A549 (cell line): ENCODE results near the gene POU2F3. TPM values are rescaled to one million over a fixed set of nuclear protein-coding genes. Genes with fewer than 3 reads are reported as not detected.

ENCODE experiments used
- ATAC-seq, 2 experiments: fragments of 200-7000 bp in 1 of 2; fragments of >200 bp in 1 of 2; cut with Nextera tagmentation in 1 of 2; cut with Tn5 transposase in 1 of 2; 3 replicates each; pipeline versions ENCODE4 v1.8.0 to v1.9.1; 2018 to 2020; ENCODE audit warnings: mild to moderate bottlenecking in 1 of 2, moderate library complexity in 1 of 2
- CTCF ChIA-PET: fragments of 300-600 bp; sonication (Branson Sonifier 250); formaldehyde crosslinking; extraction: SDS; loops from one replicate; lab custom pipeline; 2021; ENCODE audit warnings: antibody characterized with exemption, inconsistent platforms; lab: Yijun Ruan, JAX
- POLR2A ChIA-PET: fragments of 350-600 bp; formaldehyde crosslinking; extraction: SDS; loops from one replicate; lab custom pipeline; 2021; ENCODE audit warnings: antibody characterized with exemption, inconsistent platforms; lab: Yijun Ruan, JAX
- DNase-seq, 2 experiments: peaks; one replicate each; pipeline versions ENCODE4 v3.0.0 to v3.0.0-alpha.2; 2011 to 2016; ENCODE audit warnings: low read depth in 1 of 2, low spot score in 1 of 2
- FAIRE-seq: peaks from 2 replicates; lab custom pipeline; 2011; peaks lifted over from hg19 to GRCh38; lab: Jason Lieb, UNC
- H3K27ac ChIP-seq, 2 experiments: fragments of >200 bp; sonication (Bioruptor Twin); formaldehyde crosslinking; 3 replicates each; pipeline ENCODE4 v1.5.1; 2016 to 2017
- H3K4me1 ChIP-seq: fragments of >200 bp; sonication (Bioruptor Twin); formaldehyde crosslinking; 3 replicates; pipeline ENCODE4 v1.6.1; 2016
- H3K4me2 ChIP-seq: fragments of >200 bp; sonication (Bioruptor Twin); formaldehyde crosslinking; 3 replicates; pipeline ENCODE4 v1.6.1; 2016
- H3K4me3 ChIP-seq: fragments of >200 bp; sonication (Bioruptor Twin); formaldehyde crosslinking; 3 replicates; pipeline ENCODE4 v1.5.1; 2016
- H3K9me3 ChIP-seq: fragments of >200 bp; sonication (Bioruptor Twin); formaldehyde crosslinking; 3 replicates; pipeline ENCODE4 v1.6.1; 2016
- ATOH8 ChIP-seq: fragments of 250-450 bp; sonication (Bioruptor Pico); IDR thresholded peaks from 2 replicates; pipeline ENCODE4 v1.5.0; 2020; ENCODE audit warnings: low read depth, mild to moderate bottlenecking, moderate library complexity
- CBX2 ChIP-seq: fragments of 200-600 bp; sonication (generic); IDR thresholded peaks from 2 replicates; pipeline ENCODE4 v1.6.1; 2016; ENCODE audit warnings: low read depth, mild to moderate bottlenecking, borderline replicate concordance
- CEBPB ChIP-seq, 2 experiments: fragments of >200 bp in 1 of 2; sonication (Bioruptor Twin) in 1 of 2; formaldehyde crosslinking in 1 of 2; IDR thresholded peaks; 2 replicates each; pipeline ENCODE4 v1.6.1; 2012 to 2016
- CHD2 ChIP-seq: fragments of 150-350 bp; IDR thresholded peaks from 2 replicates; pipeline ENCODE4 v1.6.1; 2014; ENCODE audit warnings: low read length; ENCODE audit not compliant: partially characterized antibody
- CHD4 ChIP-seq: fragments of 200-600 bp; sonication (generic); IDR thresholded peaks from 2 replicates; pipeline ENCODE4 v1.6.1; 2016; ENCODE audit warnings: antibody characterized with exemption, mild to moderate bottlenecking, borderline replicate concordance
- CTCF ChIP-seq: fragments of >200 bp; sonication (Bioruptor Twin); formaldehyde crosslinking; IDR thresholded peaks from 3 replicates; pipeline ENCODE4 v1.5.1; 2016
- E2F6 ChIP-seq: IDR thresholded peaks from 2 replicates; pipeline ENCODE4 v1.6.1; 2012; ENCODE audit warnings: low read depth, borderline replicate concordance
- EHF ChIP-seq: fragments of 250-450 bp; sonication (Bioruptor Pico); IDR thresholded peaks from 2 replicates; pipeline ENCODE4 v1.5.0; 2020; ENCODE audit warnings: mild to moderate bottlenecking
- FOXS1 ChIP-seq: fragments of 250-450 bp; sonication (Bioruptor Pico); IDR thresholded peaks from 2 replicates; pipeline ENCODE4 v1.5.0; 2020; ENCODE audit warnings: mild to moderate bottlenecking, moderate library complexity
- HDAC2 ChIP-seq: fragments of 200-600 bp; sonication (generic); IDR thresholded peaks from 2 replicates; pipeline ENCODE4 v1.6.1; 2016
- HEYL ChIP-seq: fragments of 250-450 bp; sonication (Bioruptor Pico); IDR thresholded peaks from 2 replicates; pipeline ENCODE4 v1.8.0; 2021; ENCODE audit warnings: mild to moderate bottlenecking, moderate library complexity
- HOXB13 ChIP-seq: fragments of 250-450 bp; sonication (Bioruptor Pico); IDR thresholded peaks from 2 replicates; pipeline ENCODE4 v1.5.0; 2020; ENCODE audit warnings: low read depth, mild to moderate bottlenecking, moderate library complexity
- JUN ChIP-seq, 2 experiments: fragments of >200 bp; sonication (Bioruptor Twin); formaldehyde crosslinking; IDR thresholded peaks; 2 replicates in 1 of 2; 3 replicates in 1 of 2; pipeline ENCODE4 v1.6.1; 2016 to 2017
- KDM1A ChIP-seq: fragments of 200-600 bp; sonication (generic); IDR thresholded peaks from 2 replicates; pipeline ENCODE4 v1.6.1; 2016; ENCODE audit warnings: low read depth, mild to moderate bottlenecking
- KDM5A ChIP-seq: fragments of 200-600 bp; sonication (generic); IDR thresholded peaks from 2 replicates; pipeline ENCODE4 v1.6.1; 2016; ENCODE audit warnings: antibody characterized with exemption, mild to moderate bottlenecking
- MAFK ChIP-seq: fragments of 450-650 bp; IDR thresholded peaks from 2 replicates; pipeline ENCODE4 v1.6.1; 2014; ENCODE audit not compliant: partially characterized antibody
- NPAS2 ChIP-seq: fragments of 250-450 bp; sonication (Bioruptor Pico); IDR thresholded peaks from 2 replicates; pipeline ENCODE4 v1.8.0; 2022; ENCODE audit warnings: mild to moderate bottlenecking, moderate library complexity, borderline replicate concordance
- NR3C1 ChIP-seq: fragments of >200 bp; sonication (Bioruptor Twin); formaldehyde crosslinking; IDR thresholded peaks from 3 replicates; pipeline ENCODE4 v1.6.1; 2017
- PBX3 ChIP-seq: IDR thresholded peaks from 2 replicates; pipeline ENCODE4 v1.6.1; 2012
- PHF8 ChIP-seq: fragments of 200-600 bp; sonication (generic); IDR thresholded peaks from 2 replicates; pipeline ENCODE4 v1.6.1; 2016; ENCODE audit warnings: low read depth, mild to moderate bottlenecking, antibody characterized with exemption, moderate library complexity, borderline replicate concordance
- RCOR1 ChIP-seq: fragments of 150-350 bp; IDR thresholded peaks from 2 replicates; pipeline ENCODE4 v1.6.1; 2014; ENCODE audit warnings: antibody characterized with exemption, low read length, low read depth
- RNF2 ChIP-seq: fragments of 200-600 bp; sonication (generic); IDR thresholded peaks from 2 replicates; pipeline ENCODE4 v1.6.1; 2016; ENCODE audit warnings: low read depth, mild to moderate bottlenecking, antibody characterized with exemption, moderate library complexity, borderline replicate concordance
- SMC3 ChIP-seq: fragments of >200 bp; sonication (Bioruptor Twin); formaldehyde crosslinking; IDR thresholded peaks from 3 replicates; pipeline ENCODE4 v1.6.1; 2018; ENCODE audit warnings: inconsistent platforms
- SREBF2 ChIP-seq: fragments of 450-650 bp; IDR thresholded peaks from 2 replicates; pipeline ENCODE4 v1.6.1; 2014; ENCODE audit warnings: mild to moderate bottlenecking, moderate library complexity
- TP53 ChIP-seq: fragments of 250-450 bp; sonication (Bioruptor Pico); IDR thresholded peaks from 2 replicates; pipeline ENCODE4 v1.5.0; 2021; ENCODE audit warnings: mild to moderate bottlenecking, moderate library complexity
- ZC3H11A ChIP-seq: fragments of 450-650 bp; IDR thresholded peaks from 2 replicates; pipeline ENCODE4 v1.6.1; 2014; ENCODE audit warnings: antibody characterized with exemption, mild to moderate bottlenecking
- WGBS: methylation state at CpG from one replicate; pipeline ENCODE4 v1.1.6; 2017; ENCODE audit errors: missing lambda C conversion rate; 5-methylcytosine and 5-hydroxymethylcytosine counted together
- polyA plus RNA-seq, 4 experiments: library from polyadenylated mRNA; depleted of rRNA in 3 of 4; stranded (reverse); fragments of >200 nt; fragmentation: RNase III in 1 of 4; extraction: RNeasy Plus Mini Kit Qiagen cat#74134 plus additional on column Dnase treatment in 1 of 4; gene quantifications; 2 replicates in 3 of 4; 3 replicates in 1 of 4; pipeline ENCODE4 v1.2.3, GENCODE V29; 2011 to 2017

POU2F3 gene
- polyA plus RNA-seq, 2 of the 4 experiments (the other 2 are of a cell fraction), result not detected

- Histone ChIP-seq H3K4me2 (no peak overlapping the region), H3K4me3 (no peak overlapping the region), H3K4me1 (no peaks in the 10 kb centered on the region), H3K9me3 (no peaks in the 10 kb centered on the region)
- ATAC-seq (no peak), DNase-seq (no peak), FAIRE-seq (no peak)
- ChIA-PET POLR2A (no interaction called here), CTCF (interaction anchor here (0.6 to 1.3 kb wide), 7 partner anchors 11 to 632 kb away, joined by 3 to 5 read pairs (median 3); no protein-coding TSS in a partner anchor)
- WGBS, result 66% methylated on average over 10 of the region's 10 CpGs
- no peak for TF ChIP-seq EHF (CRISPR knock-in tag)
- no peak for TF ChIP-seq KDM5A
- TF ChIP-seq KDM1A, result no peak
- TF ChIP-seq, all 56 proteins: peak for 0
- no peak overlapping the region for H3K27ac ChIP-seq
These were observed 77.9 kb downstream of the POU2F3 start for GRCh38 chr11:120317689-120318480.

- Histone ChIP-seq H3K4me2 (no peak overlapping the region), H3K4me3 (no peak overlapping the region), H3K27ac (no peak overlapping the region)
- CTCF ChIA-PET, result interaction anchor here (0.6 to 1.3 kb wide), 4 partner anchors 12 to 147 kb away, joined by 3 read pairs; no protein-coding TSS in a partner anchor
- FAIRE-seq (no peak), ATAC-seq (no peak)
- WGBS, result 44% methylated on average over 4 of the region's 4 CpGs
- TF ChIP-seq JUN (IDR thresholded peaks at IDR 0.05) (no peak), CEBPB (IDR thresholded peaks at IDR 0.05) (no peak), CBX2 (no peak), NR3C1 (no peak), CHD2 (no peak), PHF8 (no peak), HOXB13 (CRISPR knock-in tag) (no peak), CHD4 (no peak), EHF (CRISPR knock-in tag) (no peak), RCOR1 (no peak), SMC3 (no peak), SREBF2 (no peak), ZC3H11A (no peak), HDAC2 (no peak), HEYL (CRISPR knock-in tag) (no peak), TP53 (CRISPR knock-in tag) (no peak), MAFK (no peak), PBX3 (no peak), NPAS2 (no peak)
- TF ChIP-seq, all 56 proteins: peak for 0
- POLR2A ChIA-PET, result no interaction called here
- no peak for DNase-seq
- Histone ChIP-seq H3K4me1 (no peaks in the 10 kb centered on the region), H3K9me3 (no peaks in the 10 kb centered on the region)
These were observed 79.0 kb downstream of the POU2F3 start for GRCh38 chr11:120318906-120319305.

GRCh38 chr11:120324932-120325810, 85.2 kb downstream of the POU2F3 start, which contains the start of gene TLCD5:
TSS of gene TLCD5 (plus strand) at chr11:120325299. CDS start at chr11:120327442, 2,143 bp downstream.
- Histone ChIP-seq H3K27ac (peak within 1 kb of the TSS; percentile 88 to 99), H3K9me3 (no peaks in the 10 kb centered on the region), H3K4me1 (peaks cover 16% of the 10 kb centered on the region), H3K4me2 (peak within 1 kb of the TSS; percentile 78), H3K4me3 (peak within 1 kb of the TSS; percentile 72)
- DNase-seq, result peak; percentile 49 to 78
- POLR2A ChIA-PET, result interaction anchor here (1.0 kb wide), 1 partner anchor 11 kb away, joined by 3 read pairs; no protein-coding TSS in a partner anchor
- CTCF ChIA-PET, result interaction anchor here (0.6 to 1.8 kb wide), 3 partner anchors 9 to 238 kb away, joined by 3 to 9 read pairs (median 3); no protein-coding TSS in a partner anchor
- 0% methylated on average over 19 of the region's 84 CpGs for WGBS
- peak; percentile 94 to 95 for ATAC-seq
- no peak for FAIRE-seq
- no peak for TF ChIP-seq SMC3
- TF ChIP-seq JUN (IDR thresholded peaks at IDR 0.05), result peak; percentile 20 to 68; a peak in 3 of 5 replicates
- TF ChIP-seq PHF8, result peak; percentile 94
- TF ChIP-seq RNF2, result no peak
- 0 out of 2 replicates have a peak, but pooled peaks have one; percentile 22 for TF ChIP-seq E2F6
- no peak for TF ChIP-seq KDM5A
- no peak for TF ChIP-seq ATOH8 (CRISPR knock-in tag)
- TF ChIP-seq CTCF, result 0 out of 3 replicates have a peak, but pooled peaks have one; percentile 14
- no peak for TF ChIP-seq FOXS1 (CRISPR knock-in tag)
